ENCODE measurements around the gene HCRT.
"Not testable (repeated sequence)": the region's sequence is repeated elsewhere in the genome, so short reads cannot be mapped to it uniquely, and the experiment has no call there.

HCRT gene

DNA sequence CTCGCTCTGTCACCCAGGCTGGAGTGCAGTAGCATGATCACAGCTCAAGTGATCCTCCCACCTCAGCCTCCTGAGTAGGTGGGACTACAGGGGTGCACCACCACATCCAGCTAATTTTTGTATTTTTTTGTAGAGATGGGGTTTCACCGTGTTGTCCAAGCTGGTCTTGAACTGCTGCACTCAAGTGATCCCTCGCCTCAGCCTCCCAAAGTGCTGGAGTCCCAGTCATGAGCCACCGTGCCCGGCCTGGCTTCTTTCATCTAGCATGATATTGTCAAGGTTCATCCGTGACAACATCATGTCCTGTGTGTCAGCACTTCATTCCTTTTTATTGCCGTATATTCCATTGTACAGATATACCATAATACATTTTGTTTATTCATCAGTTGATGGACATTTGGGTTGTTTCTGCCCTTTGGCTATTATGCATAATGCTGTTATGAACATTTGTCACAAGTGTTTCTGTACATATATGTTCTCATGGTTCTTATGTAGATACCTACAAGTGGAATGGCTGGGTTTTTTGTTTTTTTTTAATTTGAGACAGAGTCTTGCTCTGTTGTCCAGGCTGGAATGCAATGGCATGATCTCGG is 12.4 kb upstream of the HCRT start:
- DNase-seq (ENCODE audit: low read depth): no peak

DNA sequence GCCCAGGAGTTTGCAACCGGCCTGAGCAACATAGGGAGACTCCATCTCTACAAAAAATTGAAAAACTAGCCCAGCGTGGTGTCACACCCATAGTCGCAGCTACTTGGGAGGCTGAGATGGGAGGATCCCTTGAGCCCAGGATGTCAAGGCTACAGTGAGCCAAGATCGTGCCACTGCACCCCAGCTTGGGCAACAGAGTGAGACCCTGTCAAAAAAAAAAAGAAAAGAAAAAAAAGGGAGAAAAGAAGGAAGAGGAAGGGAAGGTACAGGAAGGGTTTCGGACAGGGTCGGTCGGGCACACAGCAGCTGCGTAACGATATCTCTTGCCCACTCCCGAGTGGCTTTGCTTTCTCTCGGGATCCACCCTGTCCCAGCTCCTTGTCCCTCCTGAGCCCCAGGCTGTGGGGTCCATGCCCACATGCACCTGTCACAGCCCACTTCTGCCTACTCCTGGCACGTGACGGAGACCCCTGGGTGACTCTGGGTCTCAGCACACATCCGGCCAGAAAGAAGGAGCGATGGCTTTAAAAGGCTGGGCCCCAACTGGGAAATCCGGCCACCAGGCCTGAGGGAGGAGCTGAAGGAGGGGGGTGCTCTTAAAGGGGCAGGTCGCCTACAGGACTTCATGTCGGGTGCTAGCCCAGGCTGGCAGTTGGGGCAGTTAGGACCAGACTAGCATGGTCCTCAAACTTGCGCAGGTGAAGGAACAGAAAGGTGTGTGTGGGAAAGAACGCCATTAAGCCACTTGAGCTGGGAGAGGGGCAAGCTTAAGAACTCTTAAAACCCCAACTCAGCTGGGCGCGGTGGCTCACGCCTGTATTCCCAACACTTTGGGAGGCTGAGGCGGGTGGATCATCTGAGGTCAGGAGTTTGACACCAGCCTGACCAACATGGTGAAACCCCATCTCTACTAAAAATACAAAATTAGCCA is 9.0 kb upstream of the HCRT start, which contains the start of gene GHDC:
GHDC (minus strand) TSS at position 526 of the 931 bp plus-strand sequence. CDS start 913 bp downstream, outside the sequence.
- DNase-seq (ENCODE audit: low read depth): peak; percentile 65

DNA sequence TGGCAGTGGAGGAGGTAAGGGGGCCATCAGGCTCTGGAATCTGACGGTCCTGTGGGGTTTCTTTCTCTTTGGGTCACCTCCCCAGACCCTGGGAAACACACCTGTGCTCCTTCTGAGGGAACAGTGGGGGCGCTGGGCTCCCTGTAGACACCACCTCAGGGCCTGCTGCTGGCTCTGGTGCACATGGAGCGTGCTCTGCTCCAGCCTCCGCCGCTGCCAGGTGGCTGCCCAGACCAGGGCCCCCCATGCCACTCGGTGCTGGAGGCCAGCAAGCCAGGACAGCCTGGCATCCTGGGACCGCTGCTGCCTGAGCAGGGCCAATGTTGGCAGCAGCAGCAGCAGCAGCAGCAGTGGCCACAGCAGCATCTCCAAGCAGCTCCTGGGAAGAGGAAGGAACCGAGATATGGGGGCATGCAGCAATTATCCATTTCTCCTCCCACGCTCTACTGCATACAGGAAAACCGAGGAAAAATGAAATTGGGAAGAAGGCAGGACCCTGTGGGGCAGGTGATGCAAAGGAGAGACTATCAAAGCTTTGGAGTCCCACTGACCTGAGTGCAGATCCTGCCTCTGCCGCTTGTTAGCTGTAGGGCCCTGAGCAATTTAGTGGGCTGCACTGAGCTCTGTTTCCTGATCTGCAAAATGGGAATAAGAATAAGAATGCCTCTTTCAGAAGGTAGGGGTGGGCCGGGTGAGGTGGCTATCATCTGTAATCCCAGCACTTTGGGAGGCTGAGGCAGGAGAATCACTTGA is 8.1 kb upstream of the HCRT start:
- DNase-seq (ENCODE audit: low read depth): no peak

DNA sequence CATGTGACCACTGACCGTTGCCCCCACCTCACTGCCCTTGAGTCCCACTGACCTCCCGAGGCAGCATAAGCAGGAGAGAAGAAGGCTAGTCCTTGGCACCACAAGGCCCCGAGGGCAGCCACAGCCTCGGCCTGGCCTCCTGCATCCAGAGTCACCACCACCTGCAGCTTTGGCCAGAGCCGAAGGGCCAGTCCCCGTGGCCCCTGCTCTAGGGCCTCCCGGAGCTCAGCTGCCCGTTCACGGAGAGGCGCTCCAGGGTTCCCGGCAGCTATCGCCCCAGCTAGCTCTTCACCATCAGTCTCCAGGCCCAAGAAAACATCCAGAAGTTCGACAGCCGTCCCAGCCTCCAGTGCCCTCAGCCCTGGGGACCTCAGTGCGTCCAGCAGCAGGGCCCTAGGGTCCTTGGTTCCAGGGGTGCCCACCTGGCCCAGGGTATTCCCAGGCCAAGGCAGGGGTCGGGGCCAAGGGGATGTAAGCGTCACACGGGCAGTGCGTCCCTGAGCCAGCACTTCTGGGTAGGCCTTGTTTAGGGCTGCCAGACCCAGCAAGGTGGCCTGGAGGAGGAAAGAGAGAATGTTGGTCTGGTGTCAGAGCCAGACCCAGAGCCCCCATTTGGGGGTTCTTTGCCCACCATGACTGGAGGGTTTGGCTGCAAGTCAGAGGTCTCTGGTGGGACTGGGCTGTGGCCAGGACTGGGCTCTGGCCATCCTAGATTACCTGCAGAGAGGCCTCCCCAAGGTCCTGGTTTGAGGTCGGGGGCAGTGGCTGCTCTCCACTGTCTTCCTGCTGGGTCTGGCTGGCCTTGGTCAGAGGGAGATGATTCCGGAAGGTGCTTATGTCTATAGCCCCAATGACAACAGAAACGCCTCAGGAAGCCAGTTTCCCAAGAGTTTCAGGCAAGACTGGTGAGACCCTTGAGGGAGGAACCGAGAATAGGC is 7.2 kb upstream of the HCRT start:
- DNase-seq (ENCODE audit: low read depth): no peak

DNA sequence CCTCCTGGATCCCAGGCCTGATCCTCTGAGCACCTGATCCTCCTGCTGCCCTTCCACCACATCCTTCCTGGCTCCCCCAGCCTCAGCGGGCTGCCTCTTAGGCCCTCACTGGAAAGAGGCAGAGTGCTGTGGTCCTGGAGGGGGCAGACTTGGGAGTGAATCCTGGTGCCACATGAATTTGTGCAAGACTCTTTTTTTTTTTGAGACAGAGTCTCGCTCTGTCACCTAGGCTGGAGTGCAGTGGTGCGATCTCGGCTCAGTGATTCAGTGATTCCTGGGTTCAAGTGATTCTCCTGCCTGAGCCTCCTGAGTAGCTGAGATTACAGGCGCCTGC is 6.0 kb upstream of the HCRT start:
- no peak for DNase-seq (ENCODE audit: low read depth)

DNA sequence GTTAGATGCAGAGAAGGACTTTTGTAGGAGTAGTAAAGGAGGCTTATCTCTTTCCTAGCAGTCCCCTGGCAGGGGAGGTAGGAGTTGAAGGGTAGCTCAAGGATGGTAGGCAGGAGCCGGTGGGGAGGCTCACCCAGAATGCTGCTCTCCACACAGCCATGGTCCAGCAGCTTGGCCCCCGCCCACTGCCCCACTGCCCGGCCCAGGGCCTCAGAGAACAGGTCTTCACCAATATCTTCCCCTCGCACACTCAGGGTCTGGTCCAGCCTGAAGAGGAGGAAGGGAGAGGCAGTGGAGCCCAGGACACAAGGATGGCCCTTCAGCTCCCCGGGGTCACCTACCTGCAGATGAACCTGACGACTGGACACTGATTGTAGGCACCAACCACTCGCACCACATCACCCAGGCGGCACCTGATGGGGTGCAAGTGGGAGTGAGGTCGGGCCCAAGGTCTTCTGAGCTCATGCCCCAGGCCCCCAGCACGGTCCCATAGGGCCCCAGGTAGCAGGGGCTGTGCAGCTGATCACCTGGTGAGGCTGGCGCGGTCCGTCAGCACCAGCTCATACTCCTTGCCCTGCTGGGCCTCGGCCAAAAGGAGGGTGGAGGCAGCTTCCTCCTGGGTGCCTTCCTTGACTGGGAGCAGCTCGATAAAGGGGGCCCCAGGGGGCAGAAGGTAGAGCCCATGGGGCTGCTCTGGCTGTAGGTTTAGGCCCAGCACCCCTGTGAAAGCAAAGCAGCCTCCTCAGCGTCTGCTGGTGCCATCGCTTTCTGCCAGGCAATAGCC is 5.4 kb upstream of the HCRT start:
- DNase-seq (ENCODE audit: low read depth): no peak

DNA sequence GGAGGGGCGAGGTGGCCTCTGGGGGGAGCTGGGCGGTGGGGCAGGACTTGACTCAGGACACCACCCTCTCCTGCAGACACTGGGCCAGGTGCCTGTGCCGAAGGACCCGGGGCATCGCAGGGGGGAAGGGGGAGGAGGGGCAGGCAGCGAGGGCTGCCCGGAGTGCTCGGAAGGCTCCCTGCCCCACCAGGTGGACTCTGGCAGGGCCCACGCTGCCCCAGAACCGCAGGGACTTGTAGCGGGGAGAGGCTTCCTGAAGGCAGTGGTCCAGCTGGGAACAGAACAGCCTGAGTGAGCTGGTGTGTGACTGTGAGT is 4.4 kb upstream of the HCRT start:
- DNase-seq (ENCODE audit: low read depth): no peak

DNA sequence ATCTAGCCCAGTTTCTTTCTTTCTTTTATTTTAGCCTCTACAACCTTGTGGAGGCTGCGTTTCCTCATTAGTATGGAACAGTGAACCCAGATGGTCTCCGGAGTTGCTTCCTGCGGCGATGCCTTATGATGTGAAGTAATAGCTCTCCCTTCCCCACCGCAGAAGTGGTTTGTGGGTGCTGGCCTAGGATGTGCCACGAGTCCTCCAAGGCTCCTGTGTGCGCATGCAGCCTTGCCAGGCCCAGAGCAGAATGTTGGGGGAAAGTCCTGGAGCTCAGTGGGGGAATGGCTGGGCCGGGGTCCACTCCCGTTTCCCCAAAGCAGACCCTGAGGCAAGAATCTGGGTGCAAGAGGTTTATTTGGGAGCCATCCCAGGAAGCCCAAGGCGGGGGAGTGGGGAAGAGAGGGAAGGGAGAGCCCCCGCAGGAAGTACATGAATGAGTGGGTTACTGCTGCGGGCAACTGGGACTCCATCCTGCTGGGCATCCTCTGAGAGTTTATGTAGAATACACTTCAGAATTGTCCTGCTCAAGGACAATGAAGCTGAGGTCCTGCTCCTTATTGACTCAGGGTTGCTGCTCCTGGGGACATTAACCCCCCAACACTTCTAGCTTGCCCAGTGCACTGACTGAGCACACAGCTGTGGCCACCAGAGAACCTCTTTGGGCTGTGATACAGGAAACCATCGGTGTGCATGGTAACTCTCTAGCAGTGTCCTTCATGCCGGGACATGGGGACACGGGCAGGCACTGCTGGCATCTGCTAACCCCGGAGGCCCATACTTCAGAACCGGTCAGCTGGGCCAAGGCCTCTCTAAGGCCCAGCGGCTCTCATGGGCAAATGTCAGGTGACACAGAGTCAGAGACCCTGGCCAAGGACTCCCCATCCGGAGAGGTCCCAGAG is 3.7 kb upstream of the HCRT start:
- no peak for DNase-seq (ENCODE audit: low read depth)

DNA sequence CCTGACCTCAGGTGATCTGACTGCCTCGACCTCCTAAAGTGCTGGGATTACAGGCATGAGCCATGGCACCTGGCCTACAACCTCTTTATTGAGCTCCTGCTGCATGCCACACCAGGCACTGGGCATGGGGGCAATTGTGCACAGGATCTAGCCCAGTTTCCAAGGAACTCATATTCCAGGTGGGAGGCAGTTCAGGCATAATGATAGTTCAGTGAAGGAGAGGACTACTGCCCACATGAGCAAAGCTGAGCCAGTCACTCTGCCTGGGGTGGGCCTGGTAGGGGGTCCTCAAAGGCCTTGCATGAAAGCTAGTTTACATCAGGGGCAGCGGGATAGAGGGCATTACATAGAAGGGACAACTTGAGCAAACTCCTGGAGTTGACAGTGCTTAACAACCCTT is 2.6 kb upstream of the HCRT start:
- DNase-seq (ENCODE audit: low read depth): no peak

DNA sequence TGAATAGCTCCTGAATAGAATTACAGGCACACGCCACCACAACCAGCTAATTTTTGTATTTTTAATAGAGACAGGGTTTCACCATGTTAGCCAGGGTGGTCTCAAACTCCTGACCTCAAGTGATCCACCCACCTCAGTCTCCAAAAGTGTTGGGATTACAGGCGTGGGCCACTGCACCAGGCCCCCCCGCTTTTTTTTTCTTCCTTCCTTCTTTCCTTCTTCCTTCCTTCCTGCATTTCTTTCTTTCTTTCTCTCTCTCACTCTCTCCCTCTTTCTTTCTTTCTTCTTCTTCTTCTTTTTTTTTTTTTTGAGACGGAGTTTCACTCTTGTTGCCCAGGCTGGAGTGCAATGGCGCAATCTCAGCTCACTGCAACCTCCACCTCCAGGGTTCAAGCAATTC is 939 bp upstream of the HCRT start:
- DNase-seq (ENCODE audit: low read depth): not testable (repeated sequence)

DNA sequence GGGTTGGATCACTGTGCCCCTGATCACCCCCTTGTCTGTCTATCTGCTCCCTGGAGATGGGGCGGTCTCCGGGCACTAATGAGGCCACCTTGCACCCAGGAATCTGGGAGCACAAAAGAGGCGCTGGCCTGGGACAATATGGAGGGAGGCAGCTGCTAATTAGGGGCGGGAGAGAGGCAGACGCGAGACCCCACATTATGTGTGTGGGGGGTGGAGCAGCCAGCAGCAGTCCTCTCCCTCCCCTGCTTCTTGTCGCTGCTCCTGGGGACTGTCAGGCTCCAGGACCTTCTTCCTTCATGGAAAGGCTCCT is 324 bp upstream of the HCRT start:
- DNase-seq (ENCODE audit: low read depth): no peak

DNA sequence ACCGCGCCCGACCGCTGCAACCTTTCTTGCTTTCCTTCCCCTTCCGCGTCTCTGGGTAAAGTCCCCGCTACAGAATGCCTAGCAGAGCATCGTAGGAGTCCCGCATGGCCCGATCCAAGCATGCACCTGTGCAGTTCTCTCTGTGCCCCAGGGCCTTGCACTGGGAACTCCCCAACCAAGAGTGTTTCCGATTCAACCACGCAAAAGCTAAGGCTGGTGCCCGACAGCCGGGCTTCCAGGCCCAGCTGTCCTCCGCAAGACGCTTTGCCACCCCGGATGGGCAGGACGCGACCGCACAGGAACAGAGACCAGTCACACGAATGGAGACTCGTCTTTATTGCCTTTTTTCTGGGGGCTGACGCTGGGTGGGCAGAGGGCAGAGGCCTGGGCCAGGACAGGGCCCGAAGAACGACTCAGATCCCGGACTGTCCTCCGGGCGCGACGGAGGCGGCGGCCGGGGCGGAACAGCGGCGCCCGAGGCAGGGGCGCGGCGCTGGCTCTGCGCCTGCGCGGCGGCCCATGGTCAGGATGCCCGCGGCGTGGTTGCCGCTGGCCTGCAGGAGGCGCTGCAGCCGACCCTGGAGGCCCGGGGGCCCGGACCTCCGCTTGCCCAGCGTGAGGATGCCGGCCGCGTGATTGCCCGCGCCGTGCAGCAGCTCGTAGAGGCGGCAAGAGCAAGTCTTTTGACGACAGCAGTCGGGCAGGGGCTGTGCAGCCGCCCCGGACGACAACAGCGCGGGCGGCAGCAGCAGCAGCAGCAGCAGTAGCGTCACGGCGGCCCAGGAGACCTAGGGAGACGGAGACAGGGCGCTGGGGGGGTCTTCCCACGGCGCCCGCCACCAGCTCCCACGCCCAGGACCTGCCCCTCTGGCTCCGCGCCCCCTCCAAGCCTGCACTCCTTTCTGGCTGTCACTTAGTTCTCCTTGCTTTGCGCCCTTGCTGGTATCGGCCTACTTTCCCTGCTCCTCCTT is 1.2 kb downstream of the HCRT start:
- DNase-seq (ENCODE audit: low read depth): peak; percentile 68

DNA sequence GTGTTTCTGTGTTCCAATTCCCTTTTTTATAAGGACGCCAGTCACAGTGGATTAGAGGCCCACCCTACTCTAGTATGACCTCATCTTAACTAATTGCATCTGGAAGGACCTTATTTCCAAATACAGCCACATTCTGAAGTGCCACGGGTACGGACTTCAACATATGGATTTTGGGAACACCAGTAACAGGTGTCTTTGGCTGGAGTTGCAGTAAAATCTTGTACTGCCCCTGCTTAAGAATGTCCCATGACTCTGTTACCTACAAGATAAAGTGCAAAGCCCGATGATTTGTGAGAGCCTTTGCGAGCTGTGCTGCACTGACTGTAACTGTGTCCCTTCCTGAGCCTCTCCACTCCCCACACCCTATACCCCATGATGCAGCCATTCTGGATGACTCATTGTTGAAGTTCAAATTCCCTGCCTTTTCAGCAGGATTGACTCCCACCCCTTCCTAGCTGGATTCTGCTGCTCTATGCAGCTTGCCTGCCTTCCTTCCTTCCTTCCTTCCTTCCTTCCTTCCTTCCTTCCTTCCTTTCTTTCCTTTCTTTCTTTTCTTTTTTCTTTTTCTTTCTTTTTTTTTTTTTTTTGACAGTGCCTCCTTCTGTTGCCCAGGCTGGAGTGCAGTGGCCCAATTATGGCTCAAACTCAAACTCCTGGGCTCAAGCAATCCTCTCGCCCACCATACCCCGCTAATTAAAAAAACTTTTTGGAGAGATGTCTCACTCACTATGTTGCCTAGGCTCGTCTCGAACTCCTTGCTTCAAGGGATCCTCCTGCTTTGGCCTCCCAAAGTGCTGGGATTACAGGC is 2.1 kb downstream of the HCRT start:
- no peak for DNase-seq (ENCODE audit: low read depth)

DNA sequence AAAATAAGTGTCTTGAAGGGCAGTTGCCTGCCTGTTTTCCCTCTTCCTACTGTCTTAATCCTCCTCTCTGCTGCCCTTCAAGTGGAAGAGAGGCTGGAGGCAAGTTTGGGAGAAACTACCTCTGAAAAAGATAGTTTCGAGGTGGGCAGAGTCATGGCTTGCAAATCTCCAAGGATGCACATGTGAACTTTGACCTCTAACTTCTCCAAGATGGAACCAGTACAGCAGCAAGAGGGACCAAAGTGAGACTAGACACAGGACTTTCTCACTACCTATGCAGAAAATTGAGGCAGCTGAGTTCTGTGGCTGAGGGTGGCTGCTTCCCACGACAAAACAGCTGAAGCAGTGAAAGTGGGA is 3.4 kb downstream of the HCRT start:
- no peak for DNase-seq (ENCODE audit: low read depth)

DNA sequence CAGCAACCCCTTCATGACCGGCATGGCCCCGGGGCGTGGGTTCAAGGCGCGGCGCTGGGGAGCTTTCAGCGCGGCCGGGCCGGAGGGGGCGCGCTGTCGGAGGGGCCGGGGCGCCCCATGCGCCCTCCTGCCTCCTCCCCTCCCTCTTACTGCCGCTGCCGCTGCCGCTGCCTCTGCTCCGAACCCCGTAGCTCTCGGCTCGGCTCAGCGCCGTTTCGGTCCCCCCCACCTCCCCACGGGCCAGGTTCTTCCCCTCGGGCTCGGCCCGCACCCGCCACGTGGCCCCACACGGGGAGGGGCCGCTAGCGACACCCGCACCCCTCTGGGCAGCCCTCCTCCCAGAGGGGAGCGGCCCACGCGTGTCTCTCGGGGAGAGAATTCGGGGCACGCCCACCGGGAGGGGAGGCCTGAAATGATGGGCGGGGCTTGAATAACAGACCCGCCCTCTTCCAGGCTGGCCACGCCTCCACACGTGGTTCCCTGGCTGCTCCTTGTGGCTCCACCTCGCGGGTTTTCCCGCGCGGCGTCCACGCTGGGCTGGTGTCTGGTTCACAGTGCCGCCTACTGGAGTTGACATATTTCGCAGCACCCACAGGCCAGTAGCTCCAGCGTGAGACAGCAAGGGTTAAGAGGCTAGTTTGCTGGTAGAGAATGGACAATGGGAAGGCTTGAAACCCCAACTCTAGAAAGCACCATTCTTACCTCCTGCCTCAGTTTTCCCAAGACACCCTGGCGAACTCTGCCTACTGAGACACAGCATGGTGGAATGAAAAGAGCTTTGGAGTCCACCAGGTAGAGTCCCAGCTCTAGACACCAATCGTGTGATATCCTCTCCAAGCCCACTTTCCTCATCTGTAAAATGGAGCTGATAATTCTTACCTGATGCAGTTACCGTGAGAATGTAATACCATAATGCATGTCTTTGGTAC is 4.1 kb downstream of the HCRT start, which contains the start of gene KCNH4:
KCNH4 (minus strand) TSS at position 221 of the 929 bp plus-strand sequence; CDS start at position 24, 197 bp downstream.
- peak; percentile 85 for DNase-seq (ENCODE audit: low read depth)

DNA sequence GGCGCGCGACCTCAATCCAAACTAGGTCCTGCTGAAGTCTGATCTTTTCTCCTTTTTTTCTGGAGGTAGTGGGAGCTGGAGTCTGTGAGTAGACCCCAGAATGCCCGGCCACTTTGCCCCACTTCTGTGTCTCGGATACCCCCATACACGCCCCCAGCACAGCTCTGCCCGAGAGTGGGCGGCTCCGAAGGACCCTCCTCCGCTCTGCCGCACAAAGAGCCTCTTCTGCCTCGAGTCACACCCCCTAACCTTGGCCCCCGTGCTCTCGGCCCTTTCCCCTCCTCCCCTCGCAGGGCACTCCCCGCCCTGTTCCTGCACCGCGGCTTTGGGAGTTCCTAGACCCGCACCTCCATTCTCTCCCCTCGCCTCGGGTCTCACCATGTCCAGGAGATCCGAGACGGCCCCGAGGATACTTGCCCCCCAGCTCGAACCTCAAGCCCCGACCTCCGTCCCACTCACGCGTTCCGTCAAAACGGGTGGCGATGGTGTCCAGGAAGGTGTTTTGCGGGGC is 4.8 kb downstream of the HCRT start:
- no peak for DNase-seq (ENCODE audit: low read depth)

DNA sequence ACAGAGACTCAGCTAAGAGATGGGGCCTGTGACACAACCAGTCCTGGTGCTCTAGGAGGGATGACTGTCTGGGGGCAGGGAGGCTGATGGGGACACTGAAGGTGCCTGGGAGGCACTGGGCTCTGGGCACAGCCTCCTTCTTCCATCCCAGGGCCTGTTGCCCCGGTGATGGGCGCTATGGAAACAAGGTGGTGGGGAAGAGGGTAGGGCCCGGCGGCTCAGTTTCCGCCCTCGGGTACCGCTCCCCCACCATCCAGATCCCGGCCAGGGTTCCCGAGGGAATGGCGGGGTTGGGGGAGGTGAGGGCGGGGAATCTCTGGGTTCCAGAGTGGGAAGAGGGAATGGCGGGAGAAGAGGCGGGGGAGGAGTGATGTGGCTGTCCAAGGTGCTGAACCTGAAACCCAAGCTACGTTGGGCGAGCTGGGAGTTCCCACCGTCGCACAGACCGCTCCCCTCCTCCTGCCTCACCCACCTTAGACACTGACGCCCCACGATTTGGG is 5.3 kb downstream of the HCRT start:
- no peak for DNase-seq (ENCODE audit: low read depth)

Measured in activated T-helper 9 cell treated with anti-CD3 and anti-CD28 coated beads, Interleukin-2, amount 50 U/mL, for 16 hours (primary cell).